GM19397 (cell line): ENCODE measurements around the gene QRICH2.
A peak's percentile ranks its signal among the peaks of the same experiment; 100 is the strongest.

ENCODE experiments used
- ATAC-seq: cut with Tn5 transposase; IDR thresholded peaks from one replicate; pipeline ENCODE4 v1.9.1; 2021; ENCODE audit warnings: mild to moderate bottlenecking, moderate library complexity; ENCODE audit not compliant: unreplicated experiment

QRICH2 gene

DNA sequence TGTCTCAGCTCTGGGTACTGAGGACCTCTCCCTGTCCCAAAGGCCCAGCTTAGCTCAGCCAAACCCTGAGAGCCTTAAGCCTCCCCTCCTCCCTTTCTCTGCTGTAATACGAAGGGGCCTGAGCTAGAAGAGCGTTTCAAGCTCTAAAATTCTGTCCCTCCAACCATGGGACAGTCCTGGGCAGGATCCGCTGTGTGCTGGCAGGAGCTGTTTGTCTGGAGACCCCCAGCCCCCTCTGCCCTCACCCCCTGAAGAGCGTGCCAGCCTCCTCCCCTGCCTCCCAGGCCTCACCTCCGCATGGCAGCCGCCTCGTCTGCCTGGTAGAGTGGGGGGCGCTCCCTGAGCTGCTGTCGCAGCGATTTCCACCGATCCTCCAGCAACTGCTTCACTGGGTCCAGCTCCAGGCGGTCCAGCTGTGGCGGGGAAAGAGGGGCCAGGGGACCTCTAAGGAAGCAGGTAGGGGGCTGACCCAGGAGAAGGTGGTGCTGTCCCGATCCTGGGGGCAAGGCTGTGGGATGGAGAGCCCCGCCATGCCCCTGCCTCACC lies 28.3 kb downstream of the QRICH2 start:
- no peak for ATAC-seq

- ATAC-seq: peak; percentile 51
Observed at GRCh38 chr17:76278952-76279741, 28.9 kb downstream of the QRICH2 start.

DNA sequence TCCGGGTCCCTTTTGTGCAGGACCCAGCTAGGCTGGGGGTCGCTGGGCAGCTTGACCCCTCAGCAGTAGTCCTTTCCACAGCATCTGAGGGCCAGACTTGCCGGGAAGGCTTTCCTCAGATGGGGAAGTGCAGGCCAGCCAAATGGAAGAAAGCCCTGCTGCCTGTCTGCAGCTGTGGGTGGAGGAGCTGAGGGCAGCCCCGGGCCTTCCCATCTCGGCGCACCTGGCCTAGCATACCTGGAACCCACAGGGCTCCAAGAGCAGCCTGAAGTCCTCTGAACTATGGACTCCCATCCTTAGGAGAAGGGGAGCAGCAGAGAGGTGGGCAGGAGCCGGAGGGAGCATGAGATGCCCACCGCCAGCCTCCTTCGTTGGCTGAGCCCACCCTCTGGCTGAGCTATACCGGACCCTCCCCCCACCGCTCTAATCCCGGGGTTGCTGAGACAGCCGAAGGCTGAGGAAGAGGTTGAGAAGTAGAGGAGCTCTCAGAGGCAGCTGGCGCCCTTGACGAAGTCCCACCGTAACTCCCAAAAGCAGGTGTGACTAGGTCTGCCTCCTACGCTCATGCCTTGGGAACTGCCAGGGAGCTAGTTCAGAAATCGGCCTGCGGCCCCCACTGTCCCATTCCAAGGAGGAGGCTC lies 29.7 kb downstream of the QRICH2 start:
- no peak for ATAC-seq

GRCh38 chr17:76277300-76278267 lies 30.5 kb downstream of the QRICH2 start:
- no peak for ATAC-seq

DNA sequence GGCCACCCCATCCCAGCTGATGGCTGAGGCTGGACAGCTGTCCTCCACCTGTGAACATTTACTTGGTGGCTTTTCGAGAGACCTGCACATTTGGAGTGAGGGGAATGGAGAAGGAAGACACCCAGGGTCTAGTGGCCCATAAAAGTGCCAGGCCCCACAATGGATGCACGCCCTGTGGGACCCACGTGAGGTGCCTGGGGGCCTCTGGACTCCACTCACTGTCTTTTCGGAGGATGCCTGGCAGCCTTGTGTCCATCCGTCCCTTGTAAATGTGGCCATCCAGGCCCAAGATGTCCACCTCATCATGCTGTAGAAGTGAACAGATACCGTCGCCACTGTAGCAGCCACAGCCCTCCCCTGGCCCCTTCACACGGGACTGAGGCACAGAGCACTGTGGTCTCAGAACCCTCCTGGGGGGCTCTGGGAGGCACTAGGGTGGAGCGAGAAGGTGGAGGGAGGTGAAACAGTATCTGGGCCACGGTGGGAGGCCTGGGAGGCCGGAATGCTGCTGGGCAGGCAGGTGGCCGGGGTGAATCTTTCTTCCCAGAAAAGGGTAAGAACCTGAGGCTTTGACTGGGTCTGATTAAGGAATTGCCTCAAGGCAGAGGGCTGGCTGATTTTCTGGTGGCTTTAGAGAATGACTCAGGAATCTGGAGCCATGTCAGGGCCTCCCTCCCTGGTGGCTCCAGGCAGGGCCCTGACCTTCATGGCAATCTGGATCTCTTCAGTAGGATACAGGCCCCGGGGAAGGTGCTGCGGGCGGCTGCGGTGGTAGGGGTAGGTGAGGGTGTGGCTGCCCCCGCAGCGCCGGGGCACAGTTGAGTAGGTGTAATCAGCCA lies 31.4 kb downstream of the QRICH2 start:
- ATAC-seq: no peak

GRCh38 chr17:76276069-76276431 lies 32.0 kb downstream of the QRICH2 start:
- ATAC-seq: no peak

GRCh38 chr17:76275382-76276068 lies 32.6 kb downstream of the QRICH2 start:
- ATAC-seq: no peak

DNA sequence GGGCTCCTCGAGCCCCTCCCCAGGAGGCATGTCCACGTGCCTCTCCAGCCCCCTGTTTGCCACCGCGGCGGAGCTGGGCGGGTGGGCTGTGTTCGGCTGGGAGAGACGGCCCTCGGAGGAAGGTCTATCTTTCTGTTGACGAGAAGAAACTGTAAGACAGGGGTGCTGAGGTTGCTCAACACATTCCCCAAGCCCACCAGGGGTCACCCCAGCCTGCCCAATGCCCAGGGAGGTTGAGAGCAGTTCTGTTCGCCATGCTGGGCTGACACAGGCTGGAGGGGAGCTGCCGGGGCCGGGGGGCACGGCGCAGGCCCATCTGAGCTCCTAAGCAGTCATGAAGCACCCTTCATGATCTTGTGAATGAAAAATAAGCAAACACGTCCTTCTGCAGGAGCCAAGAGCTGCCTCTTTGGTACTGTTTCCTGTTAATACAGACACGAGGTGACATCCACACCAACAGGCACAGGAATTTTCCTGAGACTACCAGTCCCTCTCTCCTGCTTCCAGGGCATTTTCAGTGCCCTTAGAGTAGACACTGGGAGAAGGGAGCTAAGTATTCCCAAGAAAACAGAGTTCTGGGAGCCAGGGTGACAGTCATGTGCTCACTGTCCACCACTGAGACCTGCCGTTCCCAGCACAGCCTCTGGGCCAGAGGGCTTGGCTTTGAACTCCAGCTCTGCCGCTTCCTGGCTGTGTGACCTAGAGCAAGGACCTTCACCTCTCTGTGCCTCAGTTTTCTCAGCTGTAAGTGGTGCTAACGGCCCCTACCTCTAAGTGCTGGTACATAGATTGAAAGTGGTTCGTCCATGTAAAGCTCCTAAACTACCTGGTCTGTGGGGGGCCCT lies 33.7 kb downstream of the QRICH2 start:
- no peak for ATAC-seq

- ATAC-seq: no peak
Observed at GRCh38 chr17:76273445-76274111, 34.5 kb downstream of the QRICH2 start.

DNA sequence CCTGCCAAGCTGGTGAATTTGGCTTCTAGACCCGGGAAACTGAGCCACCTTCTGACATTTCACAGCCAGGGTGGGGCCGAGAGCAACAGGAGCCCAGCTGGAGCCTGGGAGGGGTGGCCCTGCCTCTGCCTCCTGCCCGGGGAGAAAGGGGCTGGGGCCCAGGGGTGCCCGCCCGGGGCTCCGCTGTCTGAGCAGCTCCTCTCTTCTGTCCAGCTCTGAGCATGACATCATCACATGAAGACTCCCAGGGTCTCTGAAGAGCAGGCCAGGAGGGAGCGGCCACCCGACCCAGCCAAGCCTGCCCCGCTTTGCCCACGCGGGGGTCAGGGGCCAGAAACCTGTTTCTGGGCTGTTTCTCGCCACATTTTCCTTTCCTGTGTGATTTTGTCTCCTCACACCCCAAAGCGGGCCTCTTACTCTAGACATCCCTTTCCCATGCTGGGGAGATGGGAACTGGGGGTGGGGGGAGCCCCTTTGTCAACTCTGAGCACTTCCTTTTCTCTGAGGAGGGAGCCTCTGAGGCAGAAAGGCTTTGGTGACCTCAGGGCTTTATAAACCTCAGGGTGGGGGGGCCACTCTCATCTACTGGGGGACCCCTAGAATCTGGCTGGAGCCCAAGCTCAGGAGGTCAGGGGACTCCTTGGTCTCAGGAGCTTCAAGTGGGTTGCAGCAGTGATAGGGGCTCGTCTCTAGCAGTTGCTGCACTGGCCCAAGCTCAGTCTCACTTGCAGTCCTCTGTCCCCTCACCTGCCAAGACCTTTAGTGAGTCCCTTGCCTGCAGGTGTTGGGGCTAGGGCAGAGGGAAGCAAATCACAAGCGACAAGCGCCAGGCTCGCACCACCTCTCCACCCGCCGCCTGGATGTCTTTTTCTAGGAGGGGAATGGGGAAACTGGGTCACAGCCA lies 35.3 kb downstream of the QRICH2 start:
- peak; percentile 24 for ATAC-seq

DNA sequence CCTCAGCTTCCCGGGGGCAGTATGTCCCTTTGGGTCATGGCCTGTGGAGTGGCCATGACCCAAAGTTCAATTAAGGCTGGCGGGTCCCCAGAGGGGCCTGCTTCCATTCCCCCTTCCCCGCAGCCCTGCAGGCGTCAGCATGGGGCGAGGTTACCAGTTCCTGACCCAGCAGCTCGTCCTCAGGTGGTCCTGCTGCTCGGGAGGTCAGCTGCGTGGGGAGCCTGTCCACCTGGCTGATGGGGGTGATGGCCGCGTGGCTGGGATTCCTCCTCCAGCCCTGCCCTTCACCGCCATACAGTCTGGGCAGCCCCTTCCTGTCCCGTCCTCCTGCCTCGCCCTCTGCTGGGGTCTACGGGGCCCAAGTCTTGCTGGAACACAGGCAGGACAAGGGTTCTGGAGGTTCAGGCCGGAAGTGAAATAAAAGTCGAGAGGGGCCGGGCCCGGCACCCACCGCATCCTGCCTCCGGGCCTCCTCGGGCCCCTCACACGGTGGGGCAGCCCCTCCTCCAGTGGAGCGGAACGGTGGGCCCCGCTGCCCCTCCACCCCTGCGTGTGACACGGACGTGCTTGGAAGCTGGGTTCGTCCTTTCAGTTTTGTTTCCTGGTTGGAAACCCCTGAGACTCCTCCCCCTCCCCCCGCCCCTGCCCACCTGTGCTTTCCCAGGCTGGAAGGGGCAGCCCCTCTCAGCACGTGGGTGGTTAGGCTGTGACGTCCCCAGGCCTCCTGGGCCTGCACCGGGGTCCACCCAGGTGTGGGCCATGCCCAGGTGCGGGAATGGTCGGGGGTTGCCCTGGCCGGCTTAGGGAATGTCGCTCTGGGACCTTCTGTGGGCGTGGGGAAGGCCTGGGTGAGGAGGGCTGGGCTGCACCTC lies 36.2 kb downstream of the QRICH2 start:
- ATAC-seq: peak; percentile 50

DNA sequence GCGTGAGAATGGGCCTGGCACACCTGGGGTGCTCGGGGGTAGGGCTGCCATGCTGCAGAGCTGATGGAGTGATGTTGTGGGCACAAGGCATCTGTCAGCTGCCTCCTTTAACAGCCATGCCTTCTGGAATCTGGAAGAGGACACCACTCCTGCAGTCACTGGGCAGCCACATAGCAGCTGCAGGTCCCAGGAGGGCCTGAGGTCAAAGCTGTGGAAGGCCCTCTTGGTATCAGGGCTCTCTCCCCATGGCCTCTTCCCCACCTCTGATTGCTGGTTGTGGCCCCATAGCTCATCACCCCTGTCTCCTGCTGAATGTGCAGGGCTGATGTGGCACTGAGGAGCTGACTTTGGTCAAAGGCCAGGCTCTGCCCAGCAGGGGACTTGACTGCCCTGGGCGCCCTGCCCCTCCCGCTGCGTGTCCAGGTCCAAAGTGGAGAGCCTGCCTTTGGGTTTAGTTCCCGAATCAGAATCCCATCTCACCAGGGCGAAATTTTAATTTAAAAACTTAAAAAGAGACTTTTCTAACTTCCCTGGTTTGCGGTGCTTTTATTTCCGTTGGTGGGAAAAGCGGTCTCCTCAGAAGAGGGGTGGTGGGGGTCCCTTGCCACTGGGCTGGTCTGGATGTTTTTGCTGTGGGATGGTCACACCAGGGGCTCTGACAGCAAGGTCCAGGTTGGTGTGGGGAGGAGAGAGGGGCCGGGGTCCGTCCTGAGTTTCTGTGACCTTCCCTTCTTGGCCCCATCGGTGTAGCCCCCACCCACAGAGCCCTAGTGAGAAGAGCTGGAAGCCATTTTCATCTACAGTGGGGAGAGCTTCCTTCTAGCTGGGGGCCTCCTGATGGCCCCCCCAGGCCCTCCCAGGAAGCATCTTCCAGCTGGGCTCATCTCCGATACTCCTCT lies 37.1 kb downstream of the QRICH2 start:
- no peak for ATAC-seq

DNA sequence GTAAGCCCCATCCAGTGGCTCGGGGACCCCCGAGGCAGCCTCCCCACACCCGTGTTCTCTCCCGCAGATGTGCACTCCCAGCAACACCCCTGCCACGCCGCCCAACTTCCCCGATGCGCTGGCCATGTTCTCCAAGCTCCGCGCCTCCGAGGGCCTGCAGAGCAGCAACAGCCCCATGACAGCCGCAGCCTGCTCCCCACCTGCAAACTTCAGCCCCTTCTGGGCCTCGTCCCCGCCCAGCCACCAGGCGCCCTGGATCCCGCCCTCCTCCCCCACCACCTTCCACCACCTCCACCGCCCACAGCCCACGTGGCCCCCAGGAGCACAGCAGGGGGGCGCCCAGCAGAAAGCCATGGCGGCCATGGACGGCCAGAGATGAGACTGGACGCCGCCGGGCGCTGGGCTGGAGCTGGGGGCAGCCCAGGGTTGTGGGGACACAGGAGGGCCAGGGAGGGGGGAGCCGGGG lies 37.9 kb downstream of the QRICH2 start:
- ATAC-seq: no peak

DNA sequence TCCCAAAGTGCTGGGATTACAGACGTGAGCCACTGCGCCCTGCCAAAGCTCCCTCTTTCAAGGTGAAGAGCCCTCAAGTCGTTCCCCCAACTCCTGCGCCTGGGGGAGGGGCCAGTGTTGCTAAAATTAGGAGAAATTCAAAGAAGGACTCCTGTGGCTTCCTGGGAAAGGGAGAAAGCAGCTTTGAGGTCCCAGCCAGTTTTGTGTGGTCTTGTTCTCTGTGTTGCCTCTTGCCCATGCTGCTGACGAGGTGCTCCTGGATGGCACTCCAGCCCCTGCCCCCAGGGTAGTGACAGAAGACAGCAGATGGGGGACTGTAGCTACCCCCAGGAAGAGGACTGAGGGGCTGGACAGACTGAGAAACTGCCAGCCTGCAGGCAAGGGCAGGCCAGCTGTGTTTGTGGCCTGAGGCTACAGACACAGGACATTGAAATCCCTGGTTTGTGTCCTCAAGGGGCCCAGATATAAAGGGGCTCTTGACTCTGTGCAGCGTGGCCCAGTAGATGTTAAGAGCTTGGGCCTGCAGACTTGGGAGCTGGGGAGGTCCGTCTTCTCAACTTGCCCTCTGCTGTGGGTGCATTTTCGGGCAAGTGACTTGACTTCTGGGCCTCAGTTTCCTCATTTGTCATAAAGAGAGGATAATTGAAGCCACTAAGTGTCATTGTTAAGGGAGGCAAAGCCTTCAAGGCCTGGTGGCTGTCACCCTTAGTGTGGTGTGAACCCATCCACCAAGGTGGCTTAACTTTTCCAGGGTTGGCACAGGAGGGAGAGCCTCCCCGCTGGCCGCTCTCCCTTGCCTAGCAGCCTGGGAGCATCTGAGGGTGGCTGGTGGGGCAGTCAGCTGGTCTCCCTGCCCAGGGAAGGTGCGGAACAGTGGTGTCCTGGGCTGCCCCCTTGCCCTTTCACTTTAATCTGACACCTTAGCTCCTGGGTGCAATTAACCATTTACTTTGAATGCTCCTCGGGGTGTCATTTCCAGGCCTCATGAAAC lies 38.8 kb downstream of the QRICH2 start:
- ATAC-seq: no peak
